Keratinocyte (primary cell): ENCODE measurements around the gene FSIP1. TPM values are rescaled to one million over a fixed set of nuclear protein-coding genes. Genes with fewer than 3 reads are reported as not detected.

Source experiments
- DNase-seq: peaks from one replicate; pipeline ENCODE4 v3.0.0-alpha.2; 2011; ENCODE audit warnings: low read depth, missing footprints, low spot score
- FAIRE-seq: peaks from 2 replicates; lab custom pipeline; 2011; peaks lifted over from hg19 to GRCh38; lab: Jason Lieb, UNC
- H2AFZ ChIP-seq: 2 replicates; pipeline ENCODE4 v1.6.0; 2012; ENCODE audit warnings: low read length, control low read depth, inconsistent platforms; ENCODE audit not compliant: control insufficient read depth
- H3K27ac ChIP-seq: 2 replicates; pipeline ENCODE4 v1.5.1; 2011; ENCODE audit warnings: low read length; ENCODE audit not compliant: control insufficient read depth, insufficient read depth
- H3K27me3 ChIP-seq: 3 replicates; pipeline ENCODE4 v1.6.0; 2011; ENCODE audit warnings: low read length; ENCODE audit not compliant: control insufficient read depth, insufficient read depth; ENCODE audit errors: extremely low read depth
- H3K36me3 ChIP-seq, 2 experiments: 2 replicates in 1 of 2; 3 replicates in 1 of 2; pipeline ENCODE4 v1.5.1; 2011; ENCODE audit warnings: low read length in 2 of 2, mild to moderate bottlenecking in 1 of 2; ENCODE audit not compliant: control insufficient read depth in 2 of 2, insufficient read depth in 2 of 2; ENCODE audit errors: extremely low read depth in 1 of 2
- H3K4me1 ChIP-seq: 3 replicates; pipeline ENCODE4 v1.5.1; 2011; ENCODE audit warnings: low read length; ENCODE audit not compliant: control insufficient read depth, insufficient read depth; ENCODE audit errors: extremely low read depth
- H3K4me2 ChIP-seq: 3 replicates; pipeline ENCODE4 v1.6.0; 2011; ENCODE audit warnings: low read depth, low read length; ENCODE audit not compliant: control insufficient read depth, insufficient read depth; ENCODE audit errors: extremely low read depth
- H3K4me3 ChIP-seq, 3 experiments: fragments of 200-600 bp in 1 of 3; sonication (generic) in 1 of 3; 2 replicates in 2 of 3; 3 replicates in 1 of 3; pipeline ENCODE4 v1.5.1; 2011 to 2016; ENCODE audit warnings: low read length in 3 of 3, mild to moderate bottlenecking in 3 of 3, control low read depth in 2 of 3, inconsistent platforms in 1 of 3, low read depth in 1 of 3, mixed read lengths in 1 of 3, mixed run types in 1 of 3, moderate library complexity in 1 of 3; ENCODE audit not compliant: control insufficient read depth in 2 of 3, insufficient read depth in 2 of 3; ENCODE audit errors: extremely low read depth in 1 of 3
- H3K79me2 ChIP-seq: 2 replicates; pipeline ENCODE4 v1.6.0; 2012; ENCODE audit warnings: low read length; ENCODE audit not compliant: control insufficient read depth, insufficient read depth
- H3K9ac ChIP-seq: 3 replicates; pipeline ENCODE4 v1.6.0; 2011; ENCODE audit warnings: low read length; ENCODE audit not compliant: control insufficient read depth, insufficient read depth; ENCODE audit errors: extremely low read depth
- H3K9me1 ChIP-seq: 3 replicates; pipeline ENCODE4 v1.6.0; 2011; ENCODE audit warnings: low read length; ENCODE audit not compliant: control insufficient read depth, insufficient read depth; ENCODE audit errors: extremely low read depth
- H3K9me3 ChIP-seq: 2 replicates; pipeline ENCODE4 v1.5.1; 2012; ENCODE audit warnings: low read depth, low read length; ENCODE audit not compliant: control insufficient read depth
- H4K20me1 ChIP-seq: 3 replicates; pipeline ENCODE4 v1.6.0; 2011; ENCODE audit warnings: low read length; ENCODE audit not compliant: control insufficient read depth, insufficient read depth; ENCODE audit errors: extremely low read depth
- CTCF ChIP-seq, 3 experiments: IDR thresholded peaks in 1 of 3; conservative IDR thresholded peaks in 1 of 3; optimal IDR thresholded peaks in 1 of 3; 2 replicates in 2 of 3; 3 replicates in 1 of 3; pipeline versions ENCODE3 to v1.5.1; 2011; ENCODE audit warnings: low read length in 3 of 3, mild to moderate bottlenecking in 3 of 3, moderate library complexity in 2 of 3, control low read depth in 1 of 3, inconsistent platforms in 1 of 3; ENCODE audit not compliant: insufficient read depth in 2 of 3; ENCODE audit errors: extremely low read depth in 1 of 3
- EZH2 ChIP-seq: IDR thresholded peaks from one replicate; pipeline ENCODE4 v1.6.1; 2012; ENCODE audit warnings: inconsistent platforms, mild to moderate bottlenecking, low read length, moderate library complexity
- dilution Hi-C: fragments of 300-500 bp; cut with MboI; formaldehyde crosslinking; loops from one replicate; pipeline ENCODE4 v1.7.0; 2020; ENCODE audit warnings: low sequenced_read_pairs; ENCODE audit not compliant: extremely low pct_ligation_motif_present
- polyA plus RNA-seq, 5 experiments: library from polyadenylated mRNA; depleted of rRNA in 3 of 5; stranded (reverse) in 3 of 5; stranded (forward) in 1 of 5; unstranded in 1 of 5; fragments of >200 nt; gene quantifications; 1 replicate in 1 of 5; 2 replicates in 3 of 5; 3 replicates in 1 of 5; pipeline versions ENCODE4 v1.2.1 to v1.2.3, GENCODE V29; 2011 to 2012; ENCODE audit warnings: missing spikeins in 2 of 5, low read depth in 1 of 5, low replicate concordance in 1 of 5

The FSIP1 gene
- polyA plus RNA-seq, 1 donor (not counting 4 experiments of a cell fraction or from before 2014, with no cell fraction given), result 1.5 TPM

- Histone ChIP-seq H3K4me2 (no peak overlapping the region), H3K9me3 (no peaks in the 10 kb centered on the region), H3K79me2 (no peaks in the 10 kb centered on the region), H3K36me3 (no peaks in the 10 kb centered on the region), H3K9me1 (no peaks in the 10 kb centered on the region), H2AFZ (peak overlapping the region; percentile 15), H3K4me1 (peaks cover 10% of the 10 kb centered on the region), H4K20me1 (no peaks in the 10 kb centered on the region), H3K27ac (no peak overlapping the region), H3K27me3 (no peaks in the 10 kb centered on the region), H3K4me3 (no peak overlapping the region), H3K9ac (no peak overlapping the region)
- no peak for FAIRE-seq
- no peak for DNase-seq
- dilution Hi-C loops, result no loop called here
- TF ChIP-seq CTCF (optimal IDR thresholded peaks at IDR 0.05 in 1 of 3, IDR thresholded peaks at IDR 0.05 in 1 of 3, conservative IDR thresholded peaks at IDR 0.05 in 1 of 3; ENCODE audit: extremely low read depth in 1 of 3, insufficient read depth in 2 of 3, low read length in 3 of 3) (no peak), EZH2 (no peak)
Observed at GRCh38 chr15:39661776-39662175, 120.9 kb downstream of the FSIP1 start.

GRCh38 chr15:39658740-39659139 lies 123.9 kb downstream of the FSIP1 start:
- no peak overlapping the region for H3K4me2 ChIP-seq
- no peaks in the 10 kb centered on the region for H4K20me1 ChIP-seq
- H3K36me3 ChIP-seq, result no peaks in the 10 kb centered on the region
- FAIRE-seq (no peak), DNase-seq (no peak)
- H3K27me3 ChIP-seq, result no peaks in the 10 kb centered on the region
- peaks cover 10% of the 10 kb centered on the region for H3K4me1 ChIP-seq
- H3K9me1 ChIP-seq, result no peaks in the 10 kb centered on the region
- dilution Hi-C loops, result no loop called here
- H3K4me3 ChIP-seq, result no peak overlapping the region
- H3K27ac ChIP-seq, result no peak overlapping the region
- H3K9ac ChIP-seq, result no peak overlapping the region
- TF ChIP-seq EZH2 (no peak), CTCF (optimal IDR thresholded peaks at IDR 0.05 in 1 of 3, IDR thresholded peaks at IDR 0.05 in 1 of 3, conservative IDR thresholded peaks at IDR 0.05 in 1 of 3; ENCODE audit: extremely low read depth in 1 of 3, insufficient read depth in 2 of 3, low read length in 3 of 3) (no peak)
- no peaks in the 10 kb centered on the region for H3K79me2 ChIP-seq
- no peak overlapping the region for H2AFZ ChIP-seq
- no peaks in the 10 kb centered on the region for H3K9me3 ChIP-seq
